ENCODE measurements around the gene SAYSD1.
"Not testable (repeated sequence)": the region's sequence is repeated elsewhere in the genome, so short reads cannot be mapped to it uniquely, and the experiment has no call there.

SAYSD1 gene, protein sequence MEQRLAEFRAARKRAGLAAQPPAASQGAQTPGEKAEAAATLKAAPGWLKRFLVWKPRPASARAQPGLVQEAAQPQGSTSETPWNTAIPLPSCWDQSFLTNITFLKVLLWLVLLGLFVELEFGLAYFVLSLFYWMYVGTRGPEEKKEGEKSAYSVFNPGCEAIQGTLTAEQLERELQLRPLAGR

DNA sequence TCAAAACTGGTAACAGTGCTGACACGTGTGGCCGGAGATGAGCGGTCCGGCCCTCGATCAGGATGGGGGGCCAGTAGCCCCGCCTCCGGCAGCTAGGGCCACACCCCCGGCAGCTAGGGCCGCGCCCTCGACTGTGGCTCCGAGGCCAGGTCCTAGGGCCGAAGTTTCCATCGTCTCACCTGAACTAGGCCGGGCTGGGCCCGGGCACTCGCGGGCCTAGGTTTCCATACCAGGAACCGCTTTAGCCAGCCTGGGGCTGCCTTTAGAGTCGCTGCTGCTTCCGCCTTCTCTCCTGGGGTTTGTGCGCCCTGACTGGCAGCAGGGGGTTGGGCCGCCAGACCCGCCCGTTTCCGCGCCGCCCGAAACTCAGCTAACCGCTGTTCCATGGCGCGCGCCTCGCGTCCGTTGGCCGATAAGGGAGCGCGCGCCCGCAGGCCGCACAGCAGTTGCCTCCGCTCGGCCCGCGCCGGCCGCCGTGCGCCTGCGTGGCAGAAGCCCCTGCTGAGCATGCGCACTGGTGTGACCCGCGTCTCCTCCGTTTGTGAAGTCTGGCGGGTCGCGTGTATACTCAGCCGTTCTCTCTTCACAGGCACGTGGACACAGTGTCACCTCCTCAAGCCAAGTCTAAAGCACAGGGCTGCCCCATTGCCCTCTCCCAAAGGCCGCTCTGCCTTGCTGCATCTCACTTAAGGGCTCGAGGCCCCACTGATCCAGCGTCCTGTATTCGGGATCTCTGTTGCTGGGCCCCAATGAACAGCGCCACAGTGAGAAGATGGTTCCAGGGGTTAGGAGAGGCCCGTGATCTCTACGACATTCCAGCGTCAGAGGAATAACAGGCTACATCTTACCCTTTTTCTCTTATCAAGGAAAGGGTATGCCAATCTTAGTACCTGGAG lies at the start of gene SAYSD1:
Gene SAYSD1 (minus strand): TSS at position 483 of the 896 bp plus-strand sequence. CDS start 97 bp downstream, at position 386.
- peak; percentile 95 for DNase-seq

DNA sequence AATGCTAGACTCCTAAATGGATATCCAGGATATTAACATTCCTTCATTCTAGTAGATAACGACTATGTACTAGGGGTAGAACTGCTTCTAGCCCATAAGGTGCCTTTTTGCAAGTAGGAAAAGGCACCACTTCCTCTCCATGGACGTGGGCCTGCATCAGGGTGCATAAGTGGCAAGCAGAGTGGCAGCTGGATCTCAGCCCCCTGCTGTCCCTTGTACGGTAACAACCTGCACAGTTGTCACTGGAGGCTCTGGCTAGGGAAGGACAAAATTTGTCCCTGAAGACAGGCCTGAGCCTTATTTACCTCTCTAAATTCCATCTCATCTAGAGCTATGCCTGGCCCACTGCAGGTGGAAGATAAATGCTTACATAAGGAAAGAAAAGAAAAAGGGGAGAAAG lies 42.5 kb upstream of the SAYSD1 start:
- DNase-seq: no peak

DNA sequence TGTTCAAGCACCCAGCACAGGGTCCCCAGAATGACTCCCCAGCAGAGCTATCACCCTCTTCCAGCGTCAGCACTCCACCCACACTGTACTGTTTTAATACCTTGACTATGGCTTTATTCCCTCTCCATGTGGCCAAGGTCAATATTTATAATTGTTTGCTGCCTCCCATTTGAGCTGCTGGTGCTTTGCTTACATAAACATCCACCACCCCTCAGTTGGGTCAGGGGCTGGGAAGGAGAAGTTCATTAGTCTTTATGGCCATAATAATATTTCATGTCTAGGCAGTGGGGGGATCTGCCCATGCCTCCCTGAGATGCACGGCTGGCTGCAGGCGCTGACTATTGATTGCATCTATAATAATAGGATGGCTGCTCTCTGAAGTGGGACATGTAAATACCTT lies 41.8 kb upstream of the SAYSD1 start:
- no peak for DNase-seq

DNA sequence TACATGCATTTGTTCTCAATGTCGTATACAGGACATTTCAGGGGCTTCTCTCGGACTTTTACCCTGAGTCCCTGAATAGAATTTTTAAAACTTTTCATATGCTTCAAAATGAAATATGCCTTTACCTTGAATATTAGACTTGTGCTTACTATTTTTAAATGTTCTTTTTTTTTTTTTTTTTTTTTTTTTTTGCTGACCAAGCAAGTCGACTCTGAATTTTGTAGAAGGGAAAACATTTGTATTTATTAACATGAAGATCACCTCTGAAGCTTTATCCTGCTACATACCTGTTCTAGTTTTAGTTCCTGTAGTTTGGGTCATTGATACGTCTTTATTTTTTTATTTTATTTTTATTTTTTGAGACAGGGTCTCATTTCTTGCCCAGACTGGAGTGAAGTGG lies 39.7 kb upstream of the SAYSD1 start:
- no peak for DNase-seq

DNA sequence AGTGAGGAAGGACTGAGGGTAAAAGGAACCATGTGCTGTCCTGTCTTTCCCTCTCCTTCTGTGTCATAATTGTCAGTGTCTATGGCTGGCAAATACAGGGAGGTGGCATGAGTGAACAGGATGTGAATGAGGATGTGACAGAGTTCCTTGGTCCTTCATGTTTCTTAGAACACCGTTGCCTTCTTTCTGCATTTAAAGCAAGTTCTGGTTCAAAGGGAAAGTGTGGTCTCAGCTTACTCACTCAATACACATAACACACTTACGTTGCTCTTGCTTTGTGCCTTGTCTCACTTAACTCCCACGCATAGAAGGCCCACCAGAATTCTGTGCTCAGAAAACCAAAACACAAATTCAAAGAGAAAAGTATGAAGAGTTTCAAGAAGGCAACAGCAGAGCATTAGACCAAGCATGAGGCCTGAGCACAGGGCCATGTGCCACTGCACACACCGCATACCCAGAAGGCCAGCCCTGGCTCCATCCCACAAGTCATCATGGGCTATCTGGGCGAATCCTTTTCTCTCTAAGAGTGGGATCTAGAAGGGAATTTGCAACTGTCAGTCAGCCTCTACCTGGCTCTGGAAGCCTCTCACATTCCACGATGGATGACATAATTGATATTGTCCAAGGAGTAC lies 38.9 kb upstream of the SAYSD1 start:
- no peak for DNase-seq

DNA sequence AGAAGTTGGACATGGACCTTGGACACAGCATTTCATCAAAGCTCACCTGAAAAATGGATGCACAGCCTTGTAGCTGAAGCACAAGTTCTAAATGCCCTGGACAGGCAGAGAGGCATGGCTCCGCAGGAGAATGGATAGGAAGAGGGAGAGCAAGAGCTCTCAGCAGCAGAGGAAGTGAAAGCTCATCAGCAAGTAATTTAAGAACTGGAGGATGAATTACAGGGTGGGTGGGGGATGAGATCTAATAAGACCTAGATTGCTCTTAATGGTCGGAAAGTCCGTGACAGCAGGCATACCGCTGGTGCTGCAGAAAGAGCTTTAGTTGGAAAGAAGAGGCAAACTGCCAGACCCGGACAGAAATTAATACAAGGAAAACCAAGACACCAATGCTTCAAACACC lies 37.3 kb upstream of the SAYSD1 start:
- DNase-seq: no peak

DNA sequence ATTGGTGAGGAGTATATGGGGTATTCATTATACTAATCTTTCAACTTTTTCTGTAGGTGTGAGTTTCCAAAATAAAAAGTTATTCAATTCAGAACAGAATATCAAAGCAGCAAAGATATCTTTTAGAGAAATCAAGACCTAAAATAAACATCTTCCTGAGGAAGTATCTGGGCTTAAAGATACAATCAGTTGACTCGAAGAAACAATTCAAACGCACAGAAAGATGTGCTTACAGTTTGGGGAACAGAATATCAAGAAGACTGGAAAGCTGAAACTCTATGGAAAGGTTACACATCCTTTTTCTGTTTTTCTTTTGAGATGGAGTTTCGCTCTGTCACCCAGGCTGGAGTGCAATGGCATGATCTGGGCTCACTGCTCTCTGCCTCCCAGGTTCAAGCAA lies 36.2 kb upstream of the SAYSD1 start:
- no peak for DNase-seq

DNA sequence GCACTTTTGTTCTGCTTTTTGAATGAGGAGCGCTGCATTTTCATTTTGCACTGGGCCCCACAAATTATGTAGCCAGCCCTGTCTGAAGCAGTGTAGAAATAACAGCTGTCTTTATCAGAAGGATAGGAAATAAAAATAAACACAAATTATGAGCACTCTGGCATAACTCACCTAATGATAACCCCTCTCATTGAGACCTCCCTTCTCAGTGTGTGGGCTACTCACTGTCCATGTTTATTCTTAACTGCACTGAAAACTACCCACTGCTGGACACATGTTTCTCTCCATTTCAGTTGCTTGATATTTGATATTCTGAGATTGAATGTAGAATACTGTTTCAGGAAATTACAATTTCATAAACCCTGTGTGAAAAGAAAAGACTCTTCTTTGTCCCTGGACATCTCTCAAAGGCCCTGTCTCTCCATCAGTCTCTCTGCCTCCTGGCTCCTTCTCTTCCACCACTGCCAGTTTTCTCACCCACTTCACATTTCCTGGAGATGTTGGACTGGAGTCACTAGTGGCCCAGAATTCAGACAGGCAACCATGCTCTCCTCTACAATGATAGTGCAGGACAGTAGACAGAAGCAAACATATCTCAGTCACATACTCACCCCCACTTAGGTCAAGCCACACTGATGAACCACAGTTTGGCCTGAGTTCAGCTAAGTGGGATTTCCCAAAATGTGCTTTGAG lies 29.6 kb upstream of the SAYSD1 start:
- no peak for DNase-seq

DNA sequence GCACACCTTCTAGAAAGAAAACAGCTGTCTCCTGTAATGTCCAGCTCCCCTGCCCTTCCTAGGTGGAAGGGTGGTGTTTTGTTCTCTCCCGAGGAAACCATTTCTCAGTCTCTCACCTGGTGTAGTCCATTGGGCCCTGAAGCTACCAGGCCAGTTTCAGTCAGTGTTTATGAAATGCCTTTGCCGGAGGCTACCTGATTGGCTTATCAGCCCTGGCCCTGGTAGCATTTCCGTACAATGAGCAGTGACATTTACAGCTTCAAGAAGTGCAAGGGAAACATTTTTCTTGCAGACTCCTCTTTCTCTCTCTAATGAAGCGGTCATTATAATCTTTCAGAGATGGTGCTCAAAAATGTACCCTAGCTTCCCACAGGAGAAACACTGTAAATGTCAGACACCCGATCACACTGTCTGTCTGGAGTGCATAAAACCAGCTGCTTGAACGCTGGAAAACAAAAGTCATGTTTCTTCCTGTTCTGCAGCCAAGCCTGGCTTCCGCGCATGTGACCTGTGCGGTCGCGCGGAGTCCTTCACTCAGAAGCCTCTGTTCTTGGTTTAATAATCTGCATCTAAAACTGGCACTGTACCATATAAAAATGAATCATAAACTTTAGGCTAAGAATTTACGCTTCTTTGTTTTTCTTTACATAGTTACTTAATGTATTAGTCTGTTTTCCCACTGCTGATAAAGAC lies 28.4 kb upstream of the SAYSD1 start:
- no peak for DNase-seq

DNA sequence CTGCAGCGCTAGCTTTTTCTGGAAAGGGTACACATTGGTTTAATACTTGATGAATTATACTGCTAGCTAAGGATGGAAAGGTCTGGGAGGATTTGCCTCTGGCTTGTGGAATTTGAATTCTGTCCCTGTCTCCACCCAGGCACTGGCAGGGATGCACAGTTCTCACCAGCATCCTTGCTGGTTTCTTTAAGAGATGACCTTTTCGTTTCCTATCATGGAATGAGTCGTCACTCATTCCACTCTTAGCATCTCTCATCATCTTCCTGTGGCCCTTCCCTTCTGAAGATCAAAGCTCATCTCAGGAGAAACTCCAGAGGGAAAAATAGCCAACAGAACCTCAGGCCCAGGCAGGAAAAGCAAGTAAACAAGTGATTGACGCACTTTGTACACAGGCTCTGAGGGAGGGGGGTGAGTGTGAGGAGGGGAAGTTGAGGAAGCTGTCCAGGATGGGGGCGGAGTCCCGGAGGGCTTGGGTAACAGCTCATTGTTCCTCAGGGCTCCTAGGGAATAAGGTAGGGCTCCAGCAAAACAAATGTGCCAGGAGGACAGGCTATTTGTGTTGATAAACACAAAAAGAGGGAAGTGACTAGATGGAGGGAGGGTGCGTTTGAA lies 25.7 kb upstream of the SAYSD1 start:
- no peak for DNase-seq

DNA sequence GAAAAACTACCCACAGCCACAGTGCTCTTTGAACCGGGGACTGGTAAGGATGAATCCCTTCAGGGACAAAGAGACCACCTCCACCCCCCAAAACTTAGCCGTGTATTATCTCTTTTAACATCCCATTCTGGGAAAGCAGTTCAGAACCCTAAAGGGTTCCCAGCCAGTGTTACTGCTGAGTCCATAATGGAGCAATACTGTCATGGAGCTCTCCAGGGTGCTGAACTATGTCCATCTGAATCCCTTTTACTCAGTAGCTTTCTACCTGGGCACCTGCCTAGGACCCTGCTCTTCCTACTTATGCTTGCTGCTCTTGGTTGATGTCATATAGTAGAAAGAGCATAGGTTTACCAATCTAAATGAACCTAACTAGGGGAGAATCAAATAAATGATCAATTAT lies 22.3 kb upstream of the SAYSD1 start:
- DNase-seq: peak; percentile 53

DNA sequence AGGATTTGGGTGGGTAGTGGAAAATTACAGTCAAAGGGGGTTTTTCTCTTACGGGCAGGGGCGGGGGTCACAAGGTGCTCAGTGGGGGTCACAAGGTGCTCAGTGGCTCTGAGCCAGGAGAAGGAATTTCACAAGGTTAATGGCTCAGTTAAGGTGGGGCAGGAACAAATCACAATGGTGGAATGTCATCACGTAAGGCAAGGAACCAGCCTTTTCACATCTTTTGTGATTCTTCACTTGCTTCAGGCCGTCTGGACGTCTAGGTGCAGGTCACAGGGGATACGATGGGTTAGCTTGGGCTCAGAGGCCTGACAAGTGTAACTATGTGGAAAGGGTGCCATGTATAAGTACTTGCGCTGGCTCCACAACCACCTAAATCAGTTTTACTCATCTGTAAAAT lies 21.2 kb upstream of the SAYSD1 start:
- DNase-seq: not testable (repeated sequence)

DNA sequence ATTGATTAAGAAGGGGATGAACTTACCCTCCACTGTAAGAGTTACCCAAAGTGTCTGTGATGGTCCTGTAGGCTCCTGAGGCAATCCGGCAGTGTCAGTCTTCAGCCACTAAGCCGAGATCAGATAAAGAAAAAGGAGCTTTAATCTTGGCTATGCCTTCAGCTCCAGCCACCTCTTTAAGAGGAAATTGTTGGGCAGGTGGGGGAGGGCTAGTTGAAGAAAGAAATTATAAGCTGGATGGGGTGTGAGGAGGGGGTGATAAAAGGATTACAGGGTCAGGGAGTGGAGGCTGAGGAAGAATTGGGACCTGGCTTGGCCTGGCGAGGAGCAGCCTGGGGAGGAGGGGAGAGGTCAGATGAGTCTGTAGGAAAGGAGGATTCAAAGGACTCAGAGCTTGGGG lies 19.8 kb upstream of the SAYSD1 start:
- DNase-seq: not testable (repeated sequence)

DNA sequence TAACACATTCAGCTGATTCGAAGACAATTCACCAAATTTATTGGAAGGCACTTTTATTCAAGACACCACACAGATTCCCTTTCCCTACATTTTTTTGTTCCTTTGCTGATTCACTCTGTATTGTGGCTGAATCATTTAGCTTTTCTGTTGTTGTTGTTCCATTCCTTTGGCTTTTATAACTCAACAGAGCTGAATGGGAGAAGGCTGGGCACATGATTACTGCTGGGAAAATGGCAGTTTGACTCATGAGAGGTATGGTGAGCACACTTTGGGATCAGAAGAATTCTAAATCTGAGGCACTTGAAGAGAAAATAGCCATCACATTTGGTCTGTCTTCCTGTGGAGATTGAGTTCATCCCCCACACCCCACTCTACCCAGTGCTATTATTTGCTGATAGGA lies 15.7 kb upstream of the SAYSD1 start:
- DNase-seq: no peak

DNA sequence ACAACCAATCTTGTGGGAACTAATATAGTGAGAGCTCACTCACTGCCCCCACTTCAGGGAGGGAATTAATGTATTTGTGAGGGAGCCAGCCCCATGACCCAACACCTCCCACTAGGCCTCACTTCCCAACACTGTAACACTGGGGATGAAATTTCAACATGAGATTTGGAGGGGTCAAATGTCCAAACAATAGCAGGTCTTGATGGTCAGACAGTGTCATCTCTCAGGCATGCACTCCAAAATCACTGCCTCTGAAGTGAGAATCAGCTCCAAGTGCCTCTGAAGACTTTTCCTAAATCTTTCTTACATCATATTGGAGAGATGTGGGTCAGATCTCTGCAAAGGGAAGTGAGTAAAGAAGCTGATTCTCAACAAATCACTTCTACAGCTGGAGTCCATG lies 13.8 kb upstream of the SAYSD1 start:
- no peak for DNase-seq

DNA sequence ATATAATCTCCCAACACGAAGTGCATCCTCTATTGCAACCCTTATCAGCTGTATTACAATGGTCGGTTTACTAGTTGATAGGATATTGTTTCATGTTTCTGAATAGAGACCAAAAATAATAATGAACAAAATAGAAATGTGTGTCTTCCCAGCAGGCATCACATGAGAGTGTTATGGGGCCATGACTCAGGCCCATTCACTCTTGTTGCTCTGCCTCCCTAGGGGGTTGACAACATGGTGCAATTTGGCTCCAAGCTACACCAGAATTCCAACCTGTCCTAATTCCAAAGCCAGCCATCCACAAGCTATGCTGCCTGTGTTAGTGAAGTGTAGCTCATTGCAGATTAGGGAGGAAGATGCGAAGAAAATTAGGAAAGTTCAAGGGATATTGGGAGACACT lies 13.1 kb upstream of the SAYSD1 start:
- DNase-seq: no peak

DNA sequence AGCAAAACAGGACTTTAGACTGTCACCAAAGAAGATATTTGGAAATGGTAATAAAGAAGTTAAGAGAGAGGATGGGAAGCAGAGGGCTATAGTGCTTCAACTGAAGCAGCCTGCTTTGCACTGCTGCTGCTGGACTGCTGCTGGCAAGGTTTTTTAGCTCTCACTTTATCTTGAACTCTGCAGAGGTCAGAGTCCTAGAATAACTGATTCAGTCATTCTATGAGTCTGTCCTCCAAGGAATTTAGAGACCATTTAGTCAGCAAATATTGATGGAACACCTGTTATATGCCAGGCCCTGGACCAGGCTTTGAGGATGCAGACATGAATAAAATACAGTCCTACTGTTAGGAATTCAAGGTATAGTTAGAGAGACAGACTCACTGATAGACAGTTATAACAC lies 9.1 kb upstream of the SAYSD1 start:
- no peak for DNase-seq

DNA sequence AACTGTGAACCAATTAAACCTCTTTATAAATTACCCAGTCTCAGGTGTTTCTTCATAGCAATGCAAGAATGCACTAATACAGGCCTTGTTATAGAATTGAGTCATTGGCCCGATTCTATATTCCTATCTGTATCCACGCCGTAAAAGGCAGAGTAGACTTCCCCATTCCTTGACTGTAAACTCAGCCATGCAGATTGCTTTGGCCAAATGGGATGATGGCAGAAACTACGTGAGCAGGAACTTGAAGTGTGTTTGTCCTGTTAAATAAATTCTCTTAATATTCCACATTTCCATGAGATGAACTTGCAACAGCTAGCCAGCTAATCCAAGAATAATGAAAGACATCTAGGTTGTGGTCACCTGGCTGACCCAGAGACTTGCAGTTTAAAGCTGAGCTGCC lies 3.9 kb upstream of the SAYSD1 start:
- no peak for DNase-seq

DNA sequence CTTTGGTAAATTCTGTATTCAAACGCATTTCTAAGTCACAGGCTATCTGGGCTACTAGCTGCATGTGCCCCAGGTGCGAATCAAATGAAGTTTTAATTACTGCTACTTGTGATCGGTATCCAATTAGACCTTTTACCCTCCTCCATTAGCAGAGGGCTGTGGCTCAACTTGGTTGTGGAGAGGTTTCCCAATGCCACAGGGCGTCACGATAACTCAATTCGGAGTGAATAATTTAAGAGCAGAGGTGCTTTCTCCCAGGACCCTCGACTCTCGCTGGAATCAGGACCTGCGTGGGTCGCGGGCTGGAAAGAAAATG lies 640 bp downstream of the SAYSD1 start:
- DNase-seq: no peak

DNA sequence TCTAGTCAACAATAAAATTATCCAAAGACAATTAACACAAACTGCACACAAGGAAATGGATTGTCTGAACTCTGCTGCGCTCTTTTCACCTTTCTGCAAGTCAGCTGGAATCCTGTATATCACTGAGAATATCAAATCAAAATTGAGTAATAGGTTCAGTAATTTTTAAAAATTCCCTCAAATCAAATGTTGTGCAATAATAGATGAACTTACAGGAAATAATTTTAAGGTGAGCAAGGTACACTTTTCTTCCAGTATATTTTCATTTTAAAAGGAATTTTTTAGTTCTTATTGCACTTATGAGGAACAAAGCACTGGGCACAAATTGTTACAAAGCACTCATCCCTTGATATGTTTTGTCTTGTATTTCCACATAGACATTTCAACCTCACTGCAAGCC lies 1.2 kb downstream of the SAYSD1 start:
- DNase-seq: no peak

DNA sequence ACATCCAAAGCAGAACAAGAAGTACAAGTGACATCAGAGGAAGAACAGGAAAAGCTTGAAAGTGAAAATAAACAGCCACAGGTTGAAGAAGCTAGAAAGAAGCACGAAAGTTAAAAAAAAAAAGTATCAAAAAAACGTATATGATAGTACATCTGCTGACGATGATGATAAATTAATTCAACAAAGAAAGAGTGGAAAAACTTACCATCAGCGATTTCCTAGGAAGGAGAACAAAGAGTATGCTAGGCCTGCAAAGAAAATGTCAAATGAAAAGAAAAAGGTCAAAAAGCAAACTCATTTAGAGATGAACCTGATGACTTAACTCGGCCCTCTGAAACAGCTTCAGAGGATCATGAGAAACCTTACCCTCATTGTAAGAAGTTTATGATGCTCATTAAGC lies 3.7 kb downstream of the SAYSD1 start:
- DNase-seq: no peak

DNA sequence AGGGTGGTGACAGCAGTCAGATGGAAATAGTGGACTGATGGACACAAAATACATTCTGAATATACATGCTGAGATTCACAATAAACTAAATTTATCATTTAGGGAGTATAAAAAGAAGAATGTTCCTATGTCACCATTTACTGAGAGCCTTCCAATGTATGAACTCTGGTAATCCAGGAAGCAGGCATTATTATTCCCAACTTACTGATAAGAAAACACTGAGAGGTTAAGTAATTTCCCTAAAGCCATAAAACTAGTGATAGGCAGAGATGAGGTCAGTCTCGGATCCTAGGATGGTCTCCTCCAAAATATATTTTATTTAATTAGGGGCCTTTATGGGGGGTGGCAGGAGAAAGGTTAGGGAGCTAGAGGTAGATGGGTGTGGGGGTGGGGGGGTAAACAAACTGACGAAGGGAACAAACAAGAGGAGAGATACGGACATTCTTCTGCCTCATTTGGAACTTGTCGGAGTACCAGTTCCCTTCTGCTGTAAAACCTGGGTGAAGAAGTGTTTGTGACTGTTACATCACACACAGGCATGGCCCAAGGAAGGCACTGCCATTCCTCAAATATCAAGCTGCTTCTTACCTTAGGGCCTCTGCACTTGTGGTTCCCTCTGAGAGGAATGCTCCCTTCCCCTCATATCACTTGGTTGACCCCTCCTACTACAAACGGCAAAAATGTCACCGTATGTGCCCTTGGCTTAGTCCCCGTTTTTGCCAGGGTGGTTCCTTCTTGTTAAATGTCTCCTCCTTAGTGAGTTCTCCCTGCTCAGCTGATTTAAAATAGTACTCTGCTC lies 6.7 kb downstream of the SAYSD1 start:
- no peak for DNase-seq

Data from femur (tissue), 1 donor.